ENCODE data around the gene FAAH2.

DNA sequence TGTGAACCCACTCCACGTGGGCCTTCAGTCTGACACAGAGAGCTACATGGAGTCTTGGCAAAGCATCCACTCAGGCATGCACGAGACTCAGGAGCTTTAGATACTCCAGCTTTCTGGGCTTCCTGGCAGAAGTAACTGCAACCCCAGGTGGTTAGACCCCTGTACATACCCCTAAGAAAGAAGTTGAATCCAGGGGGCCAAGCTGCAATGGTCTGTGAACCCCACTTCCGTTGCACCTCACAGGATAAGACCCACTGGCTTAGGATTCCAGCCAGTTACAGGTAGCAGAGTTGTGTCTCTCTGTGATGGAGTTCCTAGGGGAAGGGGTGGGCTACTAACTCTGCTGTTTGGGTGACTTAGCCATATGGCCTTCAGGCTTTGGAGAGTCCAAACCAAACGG is 21.4 kb upstream of the FAAH2 start:
- TF ChIP-seq, protein P1, sequence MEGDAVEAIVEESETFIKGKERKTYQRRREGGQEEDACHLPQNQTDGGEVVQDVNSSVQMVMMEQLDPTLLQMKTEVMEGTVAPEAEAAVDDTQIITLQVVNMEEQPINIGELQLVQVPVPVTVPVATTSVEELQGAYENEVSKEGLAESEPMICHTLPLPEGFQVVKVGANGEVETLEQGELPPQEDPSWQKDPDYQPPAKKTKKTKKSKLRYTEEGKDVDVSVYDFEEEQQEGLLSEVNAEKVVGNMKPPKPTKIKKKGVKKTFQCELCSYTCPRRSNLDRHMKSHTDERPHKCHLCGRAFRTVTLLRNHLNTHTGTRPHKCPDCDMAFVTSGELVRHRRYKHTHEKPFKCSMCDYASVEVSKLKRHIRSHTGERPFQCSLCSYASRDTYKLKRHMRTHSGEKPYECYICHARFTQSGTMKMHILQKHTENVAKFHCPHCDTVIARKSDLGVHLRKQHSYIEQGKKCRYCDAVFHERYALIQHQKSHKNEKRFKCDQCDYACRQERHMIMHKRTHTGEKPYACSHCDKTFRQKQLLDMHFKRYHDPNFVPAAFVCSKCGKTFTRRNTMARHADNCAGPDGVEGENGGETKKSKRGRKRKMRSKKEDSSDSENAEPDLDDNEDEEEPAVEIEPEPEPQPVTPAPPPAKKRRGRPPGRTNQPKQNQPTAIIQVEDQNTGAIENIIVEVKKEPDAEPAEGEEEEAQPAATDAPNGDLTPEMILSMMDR (IDR thresholded peaks at IDR 0.05): no peak
- no peak for TF ChIP-seq POLR2A (IDR thresholded peaks at IDR 0.05)
- TF ChIP-seq POLR2AphosphoS5 (IDR thresholded peaks at IDR 0.05): no peak
